ENCODE data around the gene GLTP.

GLTP gene

GRCh38 chr12:109873653-109874052 lies 6.7 kb downstream of the GLTP start:
- Histone ChIP-seq H3K9me3 (ENCODE audit: insufficient read depth, low read length) (no peaks in the 10 kb centered on the region), H2AFZ (ENCODE audit: low read depth, low read length, severe bottlenecking) (no peak overlapping the region), H3K27me3 (ENCODE audit: low read length) (no peaks in the 10 kb centered on the region), H3K9me2 (replicated peaks; ENCODE audit: insufficient read depth, low read length) (no peaks in the 10 kb centered on the region), H3K27ac (ENCODE audit: low read depth, low read length) (no peak overlapping the region), H3K79me2 (ENCODE audit: insufficient read depth, low read length) (no peaks in the 10 kb centered on the region), H3K9ac (ENCODE audit: low read length) (no peak overlapping the region), H3K4me2 (ENCODE audit: low read depth, low read length, poor library complexity, severe bottlenecking) (no peak overlapping the region), H4K20me1 (ENCODE audit: low read depth, low read length) (no peaks in the 10 kb centered on the region), H3K4me3 (ENCODE audit: insufficient read depth, low read length, poor library complexity, severe bottlenecking) (no peak overlapping the region), H3K36me3 (ENCODE audit: low read length) (no peaks in the 10 kb centered on the region), H3F3A (ENCODE audit: insufficient read depth) (no peaks in the 10 kb centered on the region)
- TF ChIP-seq CTCF (IDR thresholded peaks at IDR 0.05; ENCODE audit: insufficient read depth, low read length, poor library complexity, severe bottlenecking) (no peak), EZH2phosphoT487 (conservative IDR thresholded peaks at IDR 0.05; ENCODE audit: low read length) (no peak)

GRCh38 chr12:109871668-109872314 lies 8.6 kb downstream of the GLTP start:
- Histone ChIP-seq H3K9me2 (replicated peaks; ENCODE audit: insufficient read depth, low read length) (no peaks in the 10 kb centered on the region), H3K79me2 (ENCODE audit: insufficient read depth, low read length) (no peaks in the 10 kb centered on the region), H3K9ac (ENCODE audit: low read length) (no peak overlapping the region), H3K4me3 (ENCODE audit: insufficient read depth, low read length, poor library complexity, severe bottlenecking) (no peak overlapping the region), H3K36me3 (ENCODE audit: low read length) (no peaks in the 10 kb centered on the region), H3F3A (ENCODE audit: insufficient read depth) (no peaks in the 10 kb centered on the region), H3K27ac (ENCODE audit: low read depth, low read length) (no peak overlapping the region), H3K9me3 (ENCODE audit: insufficient read depth, low read length) (no peaks in the 10 kb centered on the region), H3K27me3 (ENCODE audit: low read length) (no peaks in the 10 kb centered on the region), H4K20me1 (ENCODE audit: low read depth, low read length) (no peaks in the 10 kb centered on the region), H2AFZ (ENCODE audit: low read depth, low read length, severe bottlenecking) (no peak overlapping the region), H3K4me2 (ENCODE audit: low read depth, low read length, poor library complexity, severe bottlenecking) (no peak overlapping the region)
- no peak for TF ChIP-seq EZH2phosphoT487 (conservative IDR thresholded peaks at IDR 0.05; ENCODE audit: low read length)
- TF ChIP-seq CTCF (IDR thresholded peaks at IDR 0.05; ENCODE audit: insufficient read depth, low read length, poor library complexity, severe bottlenecking), result no peak

GRCh38 chr12:109870648-109871047 lies 9.7 kb downstream of the GLTP start:
- H3K4me3 ChIP-seq (ENCODE audit: insufficient read depth, low read length, poor library complexity, severe bottlenecking), result no peak overlapping the region
- H3K9me3 ChIP-seq (ENCODE audit: insufficient read depth, low read length), result no peaks in the 10 kb centered on the region
- H3F3A ChIP-seq (ENCODE audit: insufficient read depth), result no peaks in the 10 kb centered on the region
- H3K4me2 ChIP-seq (ENCODE audit: low read depth, low read length, poor library complexity, severe bottlenecking), result no peak overlapping the region
- no peak overlapping the region for H3K27ac ChIP-seq (ENCODE audit: low read depth, low read length)
- no peak overlapping the region for H2AFZ ChIP-seq (ENCODE audit: low read depth, low read length, severe bottlenecking)
- no peak overlapping the region for H3K9ac ChIP-seq (ENCODE audit: low read length)
- H4K20me1 ChIP-seq (ENCODE audit: low read depth, low read length), result no peaks in the 10 kb centered on the region
- no peaks in the 10 kb centered on the region for H3K36me3 ChIP-seq (ENCODE audit: low read length)
- H3K27me3 ChIP-seq (ENCODE audit: low read length), result no peaks in the 10 kb centered on the region
- H3K79me2 ChIP-seq (ENCODE audit: insufficient read depth, low read length), result no peaks in the 10 kb centered on the region
- TF ChIP-seq EZH2phosphoT487 (conservative IDR thresholded peaks at IDR 0.05; ENCODE audit: low read length) (no peak), CTCF (IDR thresholded peaks at IDR 0.05; ENCODE audit: insufficient read depth, low read length, poor library complexity, severe bottlenecking) (no peak)
- H3K9me2 ChIP-seq (replicated peaks; ENCODE audit: insufficient read depth, low read length), result no peaks in the 10 kb centered on the region
